Measurements from ENCODE around the gene ABRACL.

- TF ChIP-seq CTCF (IDR thresholded peaks at IDR 0.05) (no peak), POLR2A (IDR thresholded peaks at IDR 0.05) (no peak)
Measured at GRCh38 chr6:139011980-139012379, 16.6 kb upstream of the ABRACL start.
